C4-2B (cell line): Measurements from ENCODE around the gene SLC49A4.

ENCODE experiments used
- CTCF ChIP-seq: fragments of 450-650 bp; conservative IDR thresholded peaks from 2 replicates; pipeline ENCODE4 v1.5.1; 2017; ENCODE audit warnings: mild to moderate bottlenecking
- ZFX ChIP-seq: fragments of 450-650 bp; IDR thresholded peaks from 2 replicates; pipeline ENCODE4 v1.6.1; 2017

GRCh38 chr3:122748347-122748746, 46.5 kb upstream of the SLC49A4 start:
- no peak for TF ChIP-seq CTCF
- no peak for TF ChIP-seq ZFX
